ENCODE data around the gene MED1. TPM values are rescaled to one million over a fixed set of nuclear protein-coding genes. Genes with fewer than 3 reads are reported as not detected.
A peak's percentile ranks its signal among the peaks of the same experiment; 100 is the strongest.

Gene MED1
- total RNA-seq, 6 experiments from 2014 or later: 9.7 to 14.1 (median 13.2) TPM

DNA sequence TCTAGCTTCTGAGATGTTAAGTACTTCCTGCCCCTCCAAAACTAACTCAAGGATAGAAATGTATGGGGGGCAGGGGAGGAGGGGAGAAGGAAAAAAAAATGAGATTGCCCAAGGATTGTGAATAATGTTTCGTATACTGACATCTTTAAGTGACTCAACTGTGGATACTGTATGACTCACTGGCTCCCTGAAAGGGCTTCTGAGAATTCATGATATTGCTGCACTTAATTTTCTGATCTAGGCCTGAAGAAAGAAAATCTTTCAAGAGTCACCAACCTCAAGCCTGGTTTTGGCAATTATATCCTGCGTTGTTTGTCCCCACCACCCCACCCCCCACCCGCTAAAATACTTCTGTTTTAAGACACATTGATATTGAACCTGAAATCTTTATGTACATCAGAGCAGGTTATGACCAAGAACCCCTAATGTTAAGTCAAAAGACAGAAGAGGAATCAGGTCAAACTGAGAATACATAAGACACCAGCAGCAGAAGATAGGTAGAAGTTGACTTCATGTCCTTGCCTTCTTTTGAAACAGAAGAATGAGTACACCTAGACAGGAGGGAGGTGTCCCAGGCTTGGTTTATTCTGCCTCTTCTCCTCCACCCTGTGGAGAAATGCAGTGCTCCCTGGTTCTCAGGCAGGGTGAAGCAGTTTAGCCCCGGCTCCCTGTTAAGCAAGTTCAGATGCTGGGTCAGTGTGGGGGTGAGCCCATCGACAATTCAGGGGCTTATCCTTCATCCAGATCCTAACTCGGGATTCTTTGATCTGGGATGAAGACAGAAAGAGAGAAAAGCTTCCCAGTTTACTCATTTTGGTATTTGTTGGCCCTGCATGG is 46.3 kb downstream of the MED1 start:
- intact Hi-C loops (cut with DNase I): no loop called here
- H3K4me3 ChIP-seq: no peak overlapping the region
- TF ChIP-seq POLR2A (IDR thresholded peaks at IDR 0.05): no peak
- TF ChIP-seq, protein P1, sequence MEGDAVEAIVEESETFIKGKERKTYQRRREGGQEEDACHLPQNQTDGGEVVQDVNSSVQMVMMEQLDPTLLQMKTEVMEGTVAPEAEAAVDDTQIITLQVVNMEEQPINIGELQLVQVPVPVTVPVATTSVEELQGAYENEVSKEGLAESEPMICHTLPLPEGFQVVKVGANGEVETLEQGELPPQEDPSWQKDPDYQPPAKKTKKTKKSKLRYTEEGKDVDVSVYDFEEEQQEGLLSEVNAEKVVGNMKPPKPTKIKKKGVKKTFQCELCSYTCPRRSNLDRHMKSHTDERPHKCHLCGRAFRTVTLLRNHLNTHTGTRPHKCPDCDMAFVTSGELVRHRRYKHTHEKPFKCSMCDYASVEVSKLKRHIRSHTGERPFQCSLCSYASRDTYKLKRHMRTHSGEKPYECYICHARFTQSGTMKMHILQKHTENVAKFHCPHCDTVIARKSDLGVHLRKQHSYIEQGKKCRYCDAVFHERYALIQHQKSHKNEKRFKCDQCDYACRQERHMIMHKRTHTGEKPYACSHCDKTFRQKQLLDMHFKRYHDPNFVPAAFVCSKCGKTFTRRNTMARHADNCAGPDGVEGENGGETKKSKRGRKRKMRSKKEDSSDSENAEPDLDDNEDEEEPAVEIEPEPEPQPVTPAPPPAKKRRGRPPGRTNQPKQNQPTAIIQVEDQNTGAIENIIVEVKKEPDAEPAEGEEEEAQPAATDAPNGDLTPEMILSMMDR (IDR thresholded peaks at IDR 0.05): no peak

DNA sequence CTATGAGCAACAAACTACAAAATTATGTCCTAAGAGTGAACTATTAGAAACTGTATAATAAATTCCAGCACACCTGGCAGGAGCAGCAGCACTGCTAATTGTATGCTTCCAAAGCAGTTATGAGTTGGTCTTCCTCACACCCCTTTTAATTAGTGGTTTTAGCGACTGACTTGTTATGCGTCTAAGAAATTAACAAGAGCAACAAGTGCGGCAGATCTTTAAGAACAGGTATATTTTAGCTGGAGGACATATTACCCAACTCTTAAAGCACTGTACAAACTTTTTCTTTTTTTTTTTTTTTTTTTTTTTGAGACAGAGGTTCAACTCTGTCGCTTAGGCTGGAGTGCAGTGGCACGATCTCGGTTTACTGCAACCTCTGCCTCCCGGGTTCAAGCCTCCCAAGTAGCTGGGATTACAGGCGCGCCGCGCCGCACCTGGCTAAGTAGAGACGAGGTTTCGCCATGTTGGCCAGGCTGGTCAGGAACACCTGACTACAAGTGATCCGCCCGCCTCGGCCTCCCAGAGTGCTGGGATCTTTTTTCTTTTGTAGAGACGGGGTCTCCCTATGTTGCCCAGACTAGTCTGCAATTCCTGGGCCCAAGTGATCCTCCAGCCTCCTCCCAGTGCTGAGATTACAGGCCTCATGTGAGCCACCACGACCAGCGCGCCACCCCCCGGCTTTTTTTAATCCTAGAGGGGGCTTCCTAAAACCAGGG is 48.0 kb downstream of the MED1 start:
- Histone ChIP-seq H3K36me3 (peaks cover 0 to 8% (median 3%) of the 10 kb centered on the region in 4 donors), H3K27me3 (no peaks in the 10 kb centered on the region), H3K27ac (no peak overlapping the region), H3K9me3 (no peaks in the 10 kb centered on the region), H3K4me1 (peaks cover 0 to 11% (median 3%) of the 10 kb centered on the region in 4 donors), H3K4me3 (no peak overlapping the region)
- TF ChIP-seq, protein P1 (IDR thresholded peaks at IDR 0.05): no peak
- TF ChIP-seq POLR2A (IDR thresholded peaks at IDR 0.05): no peak
- DNase-seq (peak in 1 of 3 donors; percentile 48), ATAC-seq (no peak)
- intact Hi-C loops (cut with DNase I): no loop called here
- 77% methylated on average over 14 of the region's 22 CpGs for WGBS (ENCODE audit: insufficient coverage, low coverage, low lambda C conversion rate, missing lambda C conversion rate)

More for the DNA sequence above, 46.3 kb downstream of the MED1 start:
- no peak for DNase-seq
- WGBS (ENCODE audit: insufficient coverage, low coverage, low lambda C conversion rate, missing lambda C conversion rate): 77% methylated on average over 5 of the region's 6 CpGs
- no peak overlapping the region for H3K27ac ChIP-seq
- H3K9me3 ChIP-seq: no peaks in the 10 kb centered on the region
- ATAC-seq: no peak
- H3K4me1 ChIP-seq: peaks cover 0 to 8% (median 2%) of the 10 kb centered on the region in 4 donors
- H3K27me3 ChIP-seq: no peaks in the 10 kb centered on the region
- peaks cover 0 to 25% (median 15%) of the 10 kb centered on the region in 4 donors for H3K36me3 ChIP-seq

DNA sequence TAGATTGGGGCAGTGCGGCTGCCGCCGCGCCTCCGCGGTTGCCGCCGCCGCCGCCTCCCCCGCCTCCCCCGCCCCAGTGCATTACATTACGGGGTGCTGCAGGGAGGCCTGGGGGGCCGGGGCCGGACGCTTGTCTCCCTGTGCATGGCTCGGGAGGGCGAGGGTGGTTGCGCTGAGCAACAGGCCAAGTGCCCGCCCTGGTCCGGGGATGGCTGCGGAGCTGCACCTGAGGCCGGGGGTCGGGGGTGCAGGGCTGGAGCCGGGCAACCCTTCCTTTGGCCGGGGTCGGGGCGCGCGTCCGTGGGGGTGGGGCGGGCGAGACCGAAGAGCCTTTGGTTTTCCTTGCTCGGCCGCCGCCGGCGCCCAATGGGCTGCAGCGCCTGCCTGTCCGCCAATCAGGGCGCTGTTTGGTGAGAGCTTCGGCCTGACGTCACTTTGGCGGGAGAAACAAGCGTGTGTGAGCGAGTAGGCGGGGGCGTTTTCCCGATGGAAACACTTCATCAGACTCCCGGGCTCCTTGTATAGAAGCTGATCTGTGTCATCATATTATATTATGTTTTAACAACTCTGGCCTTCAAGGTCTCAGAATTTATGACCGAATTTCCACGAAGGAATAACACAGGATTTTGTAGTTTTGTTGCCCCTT is 48.7 kb downstream of the MED1 start:
- ATAC-seq (peak; percentile 83 to 88 (median 87)), DNase-seq (peak; percentile 95 to 96 (median 96))
- peaks cover 0 to under 1% (median 0%) of the 10 kb centered on the region in 4 donors for H3K36me3 ChIP-seq
- H3K4me3 ChIP-seq: peak overlapping the region; percentile 85 to 99 (median 94)
- no peak for TF ChIP-seq POLR2A (IDR thresholded peaks at IDR 0.05)
- TF ChIP-seq, protein P1 (IDR thresholded peaks at IDR 0.05): no peak
- H3K9me3 ChIP-seq: no peaks in the 10 kb centered on the region
- intact Hi-C loops (cut with DNase I): no loop called here
- WGBS (ENCODE audit: insufficient coverage, low coverage, low lambda C conversion rate, missing lambda C conversion rate): under 1% methylated on average over 14 of the region's 53 CpGs
- H3K27me3 ChIP-seq: no peaks in the 10 kb centered on the region
- H3K4me1 ChIP-seq: peaks cover 0 to 11% (median 3%) of the 10 kb centered on the region in 4 donors
- H3K27ac ChIP-seq: peak overlapping the region; percentile 74 to 92 (median 84)

DNA sequence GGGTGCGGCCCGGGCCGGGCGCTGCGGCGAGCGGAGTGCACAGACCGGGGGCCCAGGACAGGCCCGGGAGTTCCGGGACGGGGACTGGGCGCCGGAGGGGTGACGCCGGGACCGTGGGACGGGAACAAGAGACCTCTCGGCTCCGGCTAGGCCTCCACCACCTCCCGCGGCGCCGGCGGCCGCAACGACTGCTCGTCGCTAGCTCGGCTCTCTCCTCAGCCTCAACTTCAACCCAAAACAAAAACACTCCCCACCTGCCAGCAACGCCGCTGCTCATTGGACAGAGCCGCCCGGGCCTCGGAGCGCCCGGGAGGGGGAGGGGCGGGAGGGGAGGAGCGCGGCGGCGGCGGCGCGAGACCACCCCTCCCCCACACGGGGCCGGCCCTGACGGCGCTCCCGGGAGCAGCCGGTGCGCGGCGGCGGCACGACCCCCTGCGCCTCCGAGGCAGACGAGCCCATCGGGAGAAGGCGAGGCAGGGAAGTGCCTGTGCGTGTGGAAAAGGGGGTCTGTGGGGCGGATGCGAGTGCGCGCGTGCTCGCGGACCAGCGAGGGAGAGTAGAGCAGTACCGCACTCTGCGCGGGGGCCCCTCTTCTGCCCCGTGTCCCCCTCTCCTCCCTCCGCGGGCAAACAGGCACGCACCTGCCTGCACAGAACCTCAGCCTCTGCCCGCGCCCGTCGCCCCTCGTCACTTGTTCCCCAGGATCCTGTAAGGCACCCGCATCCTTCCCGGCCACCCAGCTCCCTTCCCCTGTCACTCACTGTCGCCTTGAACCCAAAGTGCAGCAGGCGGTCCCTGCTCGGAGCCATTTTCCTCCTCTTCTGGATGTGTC is 49.4 kb downstream of the MED1 start, which contains the start of gene FBXL20:
TSS of gene FBXL20 (minus strand) at position 215 of the 832 bp plus-strand sequence. CDS start 224 bp downstream, outside the sequence.
- under 1% methylated on average over 22 of the region's 86 CpGs for WGBS (ENCODE audit: insufficient coverage, low coverage, low lambda C conversion rate, missing lambda C conversion rate)
- intact Hi-C loops (cut with DNase I): no loop called here
- H3K27me3 ChIP-seq: no peaks in the 10 kb centered on the region

More for the DNA sequence above, 49.4 kb downstream of the MED1 start, which contains the start of gene FBXL20:
- H3K36me3 ChIP-seq: no peaks in the 10 kb centered on the region
- peak within 1 kb of the TSS; percentile 74 to 92 (median 84) for H3K27ac ChIP-seq
- DNase-seq (peak; percentile 95 to 96 (median 95)), ATAC-seq (peak; percentile 84 to 91 (median 88))
- TF ChIP-seq POLR2A (IDR thresholded peaks at IDR 0.05): peak; percentile 75
- TF ChIP-seq, protein P1 (IDR thresholded peaks at IDR 0.05): no peak
- H3K4me1 ChIP-seq: peaks cover 0 to 11% (median 3%) of the 10 kb centered on the region in 4 donors
- no peaks in the 10 kb centered on the region for H3K9me3 ChIP-seq
- H3K4me3 ChIP-seq: peak within 1 kb of the TSS; percentile 85 to 99 (median 94)

All from right lobe of liver (tissue), 6 donors.